ENCODE data around the gene ITGA2B. TPM values are rescaled to one million over a fixed set of nuclear protein-coding genes. Genes with fewer than 3 reads are reported as not detected.

The ITGA2B gene
- polyA plus RNA-seq, 1 donor (not counting 4 experiments of a cell fraction or from before 2014, with no cell fraction given) = not detected

- DNase-seq (ENCODE audit: low read depth, low spot score) (no peak), FAIRE-seq (no peak)
- dilution Hi-C loops (cut with MboI; ENCODE audit: extremely low pct_ligation_motif_present, low sequenced_read_pairs) = no loop called here
- no peaks in the 10 kb centered on the region for H3K9me1 ChIP-seq (ENCODE audit: control insufficient read depth, extremely low read depth, insufficient read depth, low read length)
- peak overlapping the region; percentile 84 to 99 (median 86) for H3K4me3 ChIP-seq (ENCODE audit: control insufficient read depth in 2 of 3, extremely low read depth in 1 of 3, insufficient read depth in 2 of 3, low read depth in 1 of 3, low read length in 3 of 3)
- peaks cover 17% of the 10 kb centered on the region for H3K79me2 ChIP-seq (ENCODE audit: control insufficient read depth, insufficient read depth, low read length)
- no peak for TF ChIP-seq EZH2 (IDR thresholded peaks at IDR 0.05; ENCODE audit: low read length)
- TF ChIP-seq, protein P1, sequence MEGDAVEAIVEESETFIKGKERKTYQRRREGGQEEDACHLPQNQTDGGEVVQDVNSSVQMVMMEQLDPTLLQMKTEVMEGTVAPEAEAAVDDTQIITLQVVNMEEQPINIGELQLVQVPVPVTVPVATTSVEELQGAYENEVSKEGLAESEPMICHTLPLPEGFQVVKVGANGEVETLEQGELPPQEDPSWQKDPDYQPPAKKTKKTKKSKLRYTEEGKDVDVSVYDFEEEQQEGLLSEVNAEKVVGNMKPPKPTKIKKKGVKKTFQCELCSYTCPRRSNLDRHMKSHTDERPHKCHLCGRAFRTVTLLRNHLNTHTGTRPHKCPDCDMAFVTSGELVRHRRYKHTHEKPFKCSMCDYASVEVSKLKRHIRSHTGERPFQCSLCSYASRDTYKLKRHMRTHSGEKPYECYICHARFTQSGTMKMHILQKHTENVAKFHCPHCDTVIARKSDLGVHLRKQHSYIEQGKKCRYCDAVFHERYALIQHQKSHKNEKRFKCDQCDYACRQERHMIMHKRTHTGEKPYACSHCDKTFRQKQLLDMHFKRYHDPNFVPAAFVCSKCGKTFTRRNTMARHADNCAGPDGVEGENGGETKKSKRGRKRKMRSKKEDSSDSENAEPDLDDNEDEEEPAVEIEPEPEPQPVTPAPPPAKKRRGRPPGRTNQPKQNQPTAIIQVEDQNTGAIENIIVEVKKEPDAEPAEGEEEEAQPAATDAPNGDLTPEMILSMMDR (optimal IDR thresholded peaks at IDR 0.05 in 1 of 3, IDR thresholded peaks at IDR 0.05 in 1 of 3, conservative IDR thresholded peaks at IDR 0.05 in 1 of 3; ENCODE audit: extremely low read depth in 1 of 3, insufficient read depth in 2 of 3, low read length in 3 of 3) = no peak
- peaks cover under 1% of the 10 kb centered on the region for H4K20me1 ChIP-seq (ENCODE audit: control insufficient read depth, extremely low read depth, insufficient read depth, low read length)
- peaks cover 4% of the 10 kb centered on the region for H3K4me1 ChIP-seq (ENCODE audit: control insufficient read depth, extremely low read depth, insufficient read depth, low read length)
- H3K36me3 ChIP-seq (ENCODE audit: control insufficient read depth in 2 of 2, extremely low read depth in 1 of 2, insufficient read depth in 2 of 2, low read length in 2 of 2) = peaks cover 25 to 33% of the 10 kb centered on the region in 2 experiments
- no peak overlapping the region for H2AFZ ChIP-seq (ENCODE audit: control insufficient read depth, low read length)
- peak overlapping the region; percentile 86 for H3K9ac ChIP-seq (ENCODE audit: control insufficient read depth, extremely low read depth, insufficient read depth, low read length)
- H3K9me3 ChIP-seq (ENCODE audit: control insufficient read depth, low read depth, low read length) = no peaks in the 10 kb centered on the region
- peak overlapping the region; percentile 74 for H3K4me2 ChIP-seq (ENCODE audit: control insufficient read depth, extremely low read depth, insufficient read depth, low read depth, low read length)
- H3K27me3 ChIP-seq (ENCODE audit: control insufficient read depth, extremely low read depth, insufficient read depth, low read length) = no peaks in the 10 kb centered on the region
- H3K27ac ChIP-seq (ENCODE audit: control insufficient read depth, insufficient read depth, low read length) = peak overlapping the region; percentile 78
Measured at GRCh38 chr17:44323359-44324091, 65.9 kb downstream of the ITGA2B start.

DNA sequence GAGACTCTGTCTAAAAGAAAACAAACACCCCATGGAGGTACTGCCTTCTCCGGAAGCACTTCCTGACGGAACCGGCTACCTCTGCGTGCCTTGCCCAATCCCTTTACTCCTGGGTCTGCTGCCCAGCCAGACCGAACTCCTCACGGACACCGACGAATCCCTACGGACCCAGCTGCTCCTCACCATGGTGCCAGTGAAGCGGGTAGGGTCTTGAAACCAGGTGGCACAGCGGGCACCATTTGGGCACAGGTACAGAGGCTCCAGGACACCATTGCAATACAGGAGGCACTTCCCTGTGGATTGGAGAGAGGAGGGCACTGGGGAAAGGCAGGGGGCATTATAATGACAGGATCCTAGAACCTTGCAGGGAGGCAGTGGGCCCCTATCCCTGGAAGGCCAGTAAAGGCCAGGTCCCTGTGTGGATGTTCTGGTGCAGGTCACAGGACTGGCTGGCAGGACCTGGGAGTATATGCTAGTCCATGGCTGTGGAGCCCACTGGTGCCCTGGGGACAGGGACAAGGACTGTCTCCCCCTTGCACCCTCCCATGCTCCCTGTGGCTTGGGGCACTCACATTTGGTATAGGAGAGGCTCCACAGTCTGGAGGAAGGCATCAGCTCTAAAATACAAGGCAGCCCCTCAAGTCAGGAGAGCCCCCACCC lies 67.1 kb downstream of the ITGA2B start:
- H3K27me3 ChIP-seq (ENCODE audit: control insufficient read depth, extremely low read depth, insufficient read depth, low read length) = peaks cover under 1% of the 10 kb centered on the region
- no peak overlapping the region for H2AFZ ChIP-seq (ENCODE audit: control insufficient read depth, low read length)
- no peaks in the 10 kb centered on the region for H3K9me1 ChIP-seq (ENCODE audit: control insufficient read depth, extremely low read depth, insufficient read depth, low read length)
- no peak overlapping the region for H3K4me3 ChIP-seq (ENCODE audit: control insufficient read depth in 2 of 3, extremely low read depth in 1 of 3, insufficient read depth in 2 of 3, low read depth in 1 of 3, low read length in 3 of 3)
- TF ChIP-seq, protein P1 (optimal IDR thresholded peaks at IDR 0.05 in 1 of 3, IDR thresholded peaks at IDR 0.05 in 1 of 3, conservative IDR thresholded peaks at IDR 0.05 in 1 of 3; ENCODE audit: extremely low read depth in 1 of 3, insufficient read depth in 2 of 3, low read length in 3 of 3) = no peak
- TF ChIP-seq EZH2 (IDR thresholded peaks at IDR 0.05; ENCODE audit: low read length) = no peak
- no peak overlapping the region for H3K27ac ChIP-seq (ENCODE audit: control insufficient read depth, insufficient read depth, low read length)
- H3K36me3 ChIP-seq (ENCODE audit: control insufficient read depth in 2 of 2, extremely low read depth in 1 of 2, insufficient read depth in 2 of 2, low read length in 2 of 2) = peaks cover 25 to 33% of the 10 kb centered on the region in 2 experiments
- H3K4me2 ChIP-seq (ENCODE audit: control insufficient read depth, extremely low read depth, insufficient read depth, low read depth, low read length) = no peak overlapping the region
- H3K4me1 ChIP-seq (ENCODE audit: control insufficient read depth, extremely low read depth, insufficient read depth, low read length) = peaks cover 4% of the 10 kb centered on the region
- FAIRE-seq (no peak), DNase-seq (ENCODE audit: low read depth, low spot score) (no peak)
- peaks cover 2% of the 10 kb centered on the region for H4K20me1 ChIP-seq (ENCODE audit: control insufficient read depth, extremely low read depth, insufficient read depth, low read length)
- dilution Hi-C loops (cut with MboI; ENCODE audit: extremely low pct_ligation_motif_present, low sequenced_read_pairs) = no loop called here
- H3K79me2 ChIP-seq (ENCODE audit: control insufficient read depth, insufficient read depth, low read length) = peaks cover 17% of the 10 kb centered on the region
- no peaks in the 10 kb centered on the region for H3K9me3 ChIP-seq (ENCODE audit: control insufficient read depth, low read depth, low read length)
- H3K9ac ChIP-seq (ENCODE audit: control insufficient read depth, extremely low read depth, insufficient read depth, low read length) = no peak overlapping the region

Small RNA genes within 50 kb of the gene (small RNA-seq; reads per million reads assigned to genes)
- gene RN7SL258P (ENCODE audit: insufficient read length in 3 of 3, low read depth in 3 of 3, low replicate concordance in 1 of 3) = 0 reads per million in 3 experiments

Other genes with a start within 250 kb of the ITGA2B start
- 1.3 to 4.5 TPM (median 3.4 TPM) in 3 replicates for gene HROB, start 247.7 kb downstream of the ITGA2B start, polyA plus RNA-seq
- not detected in 3 replicates for gene ASB16, start 218.9 kb downstream of the ITGA2B start, polyA plus RNA-seq
- gene TMUB2, start 202.7 kb downstream of the ITGA2B start, polyA plus RNA-seq = 25.5 to 38.5 TPM (median 27.1 TPM) in 3 replicates
- gene ATXN7L3, start 189.8 kb downstream of the ITGA2B start, polyA plus RNA-seq = 29.3 to 33.8 TPM (median 32.8 TPM) in 3 replicates
- gene UBTF, start 170.0 kb downstream of the ITGA2B start, polyA plus RNA-seq = 14.7 to 23.0 TPM (median 20.5 TPM) in 3 replicates
- gene SLC4A1, start 121.5 kb downstream of the ITGA2B start, polyA plus RNA-seq = 0.06 TPM in 1 of 3 replicates, not detected in the others
- gene RUNDC3A, start 81.0 kb downstream of the ITGA2B start, polyA plus RNA-seq = 1.1 to 3.7 TPM (median 1.6 TPM) in 3 replicates
- 108 to 170 TPM (median 149 TPM) in 3 replicates for gene SLC25A39, start 64.8 kb downstream of the ITGA2B start, polyA plus RNA-seq
- gene GRN, start 44.3 kb downstream of the ITGA2B start, polyA plus RNA-seq = 179 to 316 TPM (median 274 TPM) in 3 replicates
- 0.35 to 0.95 TPM (median 0.37 TPM) in 3 replicates for gene FAM171A2, start 25.8 kb downstream of the ITGA2B start, polyA plus RNA-seq
- 11.4 to 15.1 TPM (median 13.4 TPM) in 3 replicates for gene GPATCH8, start 113.8 kb upstream of the ITGA2B start, polyA plus RNA-seq
- 2.6 to 4.6 TPM (median 2.7 TPM) in 3 replicates for gene FZD2, start 167.8 kb upstream of the ITGA2B start, polyA plus RNA-seq